GM12891 (cell line): ENCODE data around the gene WDR27.

Source experiments
- PAX5 ChIP-seq: IDR thresholded peaks from 2 replicates; pipeline ENCODE4 v1.6.1; 2011; ENCODE audit warnings: low read length, moderate library complexity, mild to moderate bottlenecking; ENCODE audit not compliant: insufficient read depth, severe bottlenecking
- POLR2A ChIP-seq: IDR thresholded peaks from 2 replicates; pipeline ENCODE4 v1.6.1; 2011; ENCODE audit warnings: low read depth, low read length, control low read depth
- POLR2AphosphoS5 ChIP-seq: IDR thresholded peaks from 2 replicates; pipeline ENCODE4 v1.6.1; 2011; ENCODE audit warnings: low read depth, low read length, control low read depth
- POU2F2 ChIP-seq: IDR thresholded peaks from 2 replicates; pipeline ENCODE4 v1.6.1; 2011; ENCODE audit warnings: low read depth, mild to moderate bottlenecking, control low read depth, low read length, moderate library complexity
- SPI1 ChIP-seq: IDR thresholded peaks from 2 replicates; pipeline ENCODE4 v1.6.1; 2011; ENCODE audit warnings: low read depth, low read length, control low read depth
- TAF1 ChIP-seq: IDR thresholded peaks from 2 replicates; pipeline ENCODE4 v1.6.1; 2011; ENCODE audit warnings: low read depth, low read length, control low read depth

DNA sequence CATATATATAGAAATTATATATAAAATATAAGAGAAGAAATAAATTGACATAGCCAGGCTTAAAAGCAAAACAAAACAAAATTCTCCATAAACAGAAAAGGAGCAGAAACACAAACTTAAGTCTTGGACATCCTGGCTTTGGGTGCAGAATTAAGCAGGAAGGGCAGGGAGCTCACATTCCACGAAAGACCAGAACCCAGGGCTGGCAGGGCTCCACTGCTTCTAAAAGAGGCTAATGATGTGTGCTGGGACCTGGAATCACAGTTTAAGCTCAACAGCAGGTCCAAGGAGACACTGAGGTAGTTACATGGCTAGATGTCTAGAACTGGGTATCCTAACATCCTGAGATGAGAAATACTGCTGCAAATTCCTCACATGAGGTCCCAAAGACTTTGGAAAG lies 210.3 kb downstream of the WDR27 start:
- TF ChIP-seq POLR2A = no peak
- no peak for TF ChIP-seq POLR2AphosphoS5
- no peak for TF ChIP-seq POU2F2
- no peak for TF ChIP-seq TAF1
- no peak for TF ChIP-seq SPI1
- no peak for TF ChIP-seq PAX5
